ENCODE measurements around the gene ASB1. TPM values are rescaled to one million over a fixed set of nuclear protein-coding genes. Genes with fewer than 3 reads are reported as not detected.

Gene ASB1
- total RNA-seq, 2 donors from 2014 or later: 11.9 to 27.8 TPM

- no peaks in the 10 kb centered on the region for H3K27me3 ChIP-seq (replicated peaks; ENCODE audit: insufficient read depth)
- no peaks in the 10 kb centered on the region for H3K36me3 ChIP-seq
- peaks cover 4% of the 10 kb centered on the region for H3K4me1 ChIP-seq (replicated peaks)
- intact Hi-C loops (cut with DNase I): no loop called here
- H3K4me3 ChIP-seq: no peak overlapping the region
- TF ChIP-seq POLR2AphosphoS5 (IDR thresholded peaks at IDR 0.05): peak; percentile 39
- no peak for TF ChIP-seq POLR2A (IDR thresholded peaks at IDR 0.05)
- H3K27ac ChIP-seq: no peak overlapping the region
- 33% methylated on average over 1 of the region's 1 CpG for WGBS
- no peak for DNase-seq (ENCODE audit: low spot score)
- H3K9me3 ChIP-seq: no peaks in the 10 kb centered on the region
These were observed 45.9 kb upstream of the ASB1 start for GRCh38 chr2:238380785-238381184.

GRCh38 chr2:238381341-238382115 lies 45.2 kb upstream of the ASB1 start:
- Histone ChIP-seq H3K9me3 (no peaks in the 10 kb centered on the region), H3K4me3 (no peak overlapping the region), H3K36me3 (no peaks in the 10 kb centered on the region), H3K4me1 (replicated peaks) (peaks cover 4% of the 10 kb centered on the region), H3K27me3 (replicated peaks; ENCODE audit: insufficient read depth) (no peaks in the 10 kb centered on the region), H3K27ac (no peak overlapping the region)
- no peak for TF ChIP-seq CTCF (IDR thresholded peaks at IDR 0.05)
- no peak for TF ChIP-seq POLR2A (IDR thresholded peaks at IDR 0.05)
- TF ChIP-seq POLR2AphosphoS5 (IDR thresholded peaks at IDR 0.05): no peak
- intact Hi-C loops (cut with DNase I): no loop called here
- no peak for DNase-seq (ENCODE audit: low spot score)
- 93% methylated on average over 16 of the region's 16 CpGs for WGBS

- Histone ChIP-seq H3K4me3 (no peak overlapping the region), H3K27ac (no peak overlapping the region), H3K4me1 (replicated peaks) (peaks cover 4% of the 10 kb centered on the region), H3K36me3 (no peaks in the 10 kb centered on the region), H3K9me3 (no peaks in the 10 kb centered on the region), H3K27me3 (replicated peaks; ENCODE audit: insufficient read depth) (no peaks in the 10 kb centered on the region)
- WGBS: 79% methylated on average over 5 of the region's 5 CpGs
- intact Hi-C loops (cut with DNase I): no loop called here
- TF ChIP-seq POLR2A (IDR thresholded peaks at IDR 0.05): no peak
- no peak for TF ChIP-seq POLR2AphosphoS5 (IDR thresholded peaks at IDR 0.05)
- no peak for TF ChIP-seq CTCF (IDR thresholded peaks at IDR 0.05)
- no peak for DNase-seq (ENCODE audit: low spot score)
These were observed 44.3 kb upstream of the ASB1 start for GRCh38 chr2:238382381-238382781.

GRCh38 chr2:238383135-238383534 lies 43.6 kb upstream of the ASB1 start:
- no peak for DNase-seq (ENCODE audit: low spot score)
- WGBS: 94% methylated on average over 5 of the region's 5 CpGs
- intact Hi-C loops (cut with DNase I): no loop called here

GRCh38 chr2:238383743-238384380 lies 42.9 kb upstream of the ASB1 start:
- Histone ChIP-seq H3K36me3 (no peaks in the 10 kb centered on the region), H3K4me3 (no peak overlapping the region), H3K27me3 (replicated peaks; ENCODE audit: insufficient read depth) (no peaks in the 10 kb centered on the region), H3K27ac (no peak overlapping the region), H3K9me3 (no peaks in the 10 kb centered on the region), H3K4me1 (replicated peaks) (peaks cover 4% of the 10 kb centered on the region)
- TF ChIP-seq POLR2A (IDR thresholded peaks at IDR 0.05): no peak
- TF ChIP-seq POLR2AphosphoS5 (IDR thresholded peaks at IDR 0.05): no peak
- no peak for TF ChIP-seq CTCF (IDR thresholded peaks at IDR 0.05)
- whole genome bisulfite sequencing: 95% methylated on average over 7 of the region's 7 CpGs
- intact Hi-C loops (cut with DNase I): no loop called here
- DNase-seq (ENCODE audit: low spot score): no peak

More at GRCh38 chr2:238383135-238383534, 43.6 kb upstream of the ASB1 start:
- TF ChIP-seq POLR2AphosphoS5 (IDR thresholded peaks at IDR 0.05) (no peak), POLR2A (IDR thresholded peaks at IDR 0.05) (no peak)
- Histone ChIP-seq H3K27me3 (replicated peaks; ENCODE audit: insufficient read depth) (no peaks in the 10 kb centered on the region), H3K4me3 (no peak overlapping the region), H3K27ac (no peak overlapping the region), H3K9me3 (no peaks in the 10 kb centered on the region), H3K4me1 (replicated peaks) (peaks cover 4% of the 10 kb centered on the region), H3K36me3 (no peaks in the 10 kb centered on the region)
